GM19452 (cell line): ENCODE measurements around the gene FEV.

Source experiments
- ATAC-seq: cut with Tn5 transposase; IDR thresholded peaks from one replicate; pipeline ENCODE4 v1.9.1; 2021; ENCODE audit not compliant: unreplicated experiment

Gene FEV

DNA sequence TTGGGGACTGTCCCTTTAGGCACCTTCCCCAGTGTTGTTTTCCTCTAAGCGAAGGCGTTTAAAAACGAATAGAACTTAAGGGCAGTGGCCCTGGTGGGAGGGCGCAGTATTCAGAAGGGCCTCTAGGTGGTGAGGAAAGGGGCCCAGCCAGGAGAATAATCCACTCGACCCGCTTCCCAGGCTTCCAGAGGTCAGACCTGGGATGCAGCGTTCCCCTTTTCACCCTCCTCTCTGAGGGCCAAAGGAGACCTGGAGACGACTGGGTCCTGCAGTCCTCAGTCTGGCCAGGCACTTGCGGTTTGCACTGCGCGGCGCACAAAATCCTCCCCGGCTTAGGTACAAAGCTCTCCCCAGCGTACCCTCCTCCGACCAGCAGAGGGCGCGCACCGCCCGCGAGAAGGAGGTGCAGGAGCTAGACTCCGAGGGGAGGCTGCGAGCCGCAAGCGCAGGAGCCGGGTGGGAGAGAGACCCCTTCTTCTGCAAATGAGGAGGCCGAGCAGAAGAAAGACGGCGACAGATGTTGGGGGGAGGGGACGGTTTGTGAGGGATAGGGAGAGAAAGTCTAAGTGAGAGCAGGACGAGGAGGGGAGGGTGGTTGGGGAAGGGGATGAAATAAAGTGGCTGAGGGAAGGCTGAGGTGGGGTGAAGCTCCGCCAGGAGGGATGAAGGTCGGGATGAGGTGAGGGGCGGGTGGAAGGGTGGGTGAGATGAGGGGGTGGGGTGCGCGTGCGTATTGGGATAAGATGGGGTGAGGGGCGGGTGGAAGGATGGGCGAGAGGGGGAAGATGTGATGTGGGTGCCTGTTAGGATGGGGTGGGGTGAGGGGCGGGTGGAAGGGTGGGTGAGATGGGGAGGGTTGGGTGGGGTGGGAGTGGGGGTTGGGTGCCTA lies 4.9 kb downstream of the FEV start:
- ATAC-seq: peak; percentile 90

DNA sequence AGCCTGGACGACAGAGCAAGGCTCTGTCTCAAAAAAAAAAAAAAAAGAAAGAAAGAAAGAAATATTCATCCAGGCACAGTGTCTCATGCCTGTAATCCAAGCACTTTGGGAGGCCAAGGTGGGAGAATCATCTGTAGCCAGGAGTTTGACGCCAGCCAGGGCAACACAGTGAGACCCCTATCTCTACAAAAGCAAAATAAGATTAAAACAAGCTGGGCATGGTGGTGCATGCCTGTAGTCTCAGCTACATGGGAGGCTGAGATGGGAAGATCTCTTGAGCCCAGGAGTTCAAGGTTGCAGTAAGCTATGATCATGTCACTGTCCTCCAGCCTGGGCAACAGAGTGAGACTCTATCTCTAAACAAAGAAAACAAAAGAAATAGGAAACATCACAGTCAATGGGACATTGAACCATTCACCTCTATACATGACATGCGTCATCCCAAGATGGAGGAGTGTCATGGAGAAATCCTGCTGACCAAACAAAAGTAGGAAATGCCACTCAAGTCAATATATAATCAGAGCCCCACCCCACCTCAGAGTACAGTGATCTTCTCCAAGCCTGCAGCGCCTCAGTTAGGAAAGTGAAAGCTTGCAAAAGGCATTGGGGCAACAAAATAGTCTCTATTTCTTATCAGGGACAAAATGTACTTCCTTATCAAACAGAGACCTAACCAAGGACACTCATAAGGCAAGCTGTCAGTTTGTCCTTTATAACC lies 9.8 kb downstream of the FEV start:
- ATAC-seq: no peak

DNA sequence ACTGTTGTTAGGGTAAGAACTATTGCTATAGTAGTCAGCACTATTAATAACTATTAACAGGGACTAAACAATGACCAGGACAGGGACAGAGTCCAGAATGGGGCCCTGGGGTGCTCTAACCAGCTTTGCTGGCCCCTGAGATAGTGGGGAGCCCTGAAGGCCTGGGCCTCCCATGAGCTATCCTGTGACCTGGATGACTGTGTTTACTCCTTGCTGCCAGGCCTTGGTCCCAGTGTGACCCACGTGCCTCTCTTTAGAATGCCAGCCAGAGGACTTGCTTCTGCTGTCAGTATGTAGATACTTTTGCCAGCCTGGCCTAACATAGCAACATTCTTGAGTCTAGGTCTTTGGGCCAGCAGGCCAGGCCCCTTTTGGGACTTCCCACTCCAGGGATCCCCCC lies 14.1 kb downstream of the FEV start:
- no peak for ATAC-seq

- ATAC-seq: no peak
These were observed 20.8 kb downstream of the FEV start for GRCh38 chr2:218964041-218964771.

DNA sequence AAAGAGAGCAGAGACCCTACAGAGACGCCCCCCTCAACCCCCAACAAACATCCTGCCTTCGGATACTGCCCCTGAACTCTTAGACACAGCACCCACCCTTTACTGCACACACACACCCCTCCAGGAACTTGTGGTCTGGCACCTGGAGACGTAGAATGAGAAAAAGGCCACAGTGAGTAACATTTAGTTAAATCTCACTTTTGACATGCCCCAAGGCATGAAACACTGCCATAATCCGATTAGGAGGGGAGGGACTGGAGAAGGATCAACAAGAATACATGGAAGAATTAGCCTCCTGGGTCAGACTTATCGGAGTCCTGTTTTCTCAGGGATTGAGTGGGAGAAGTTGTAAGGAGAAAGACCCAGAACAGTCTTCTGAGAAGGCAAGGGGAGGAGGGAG lies 21.4 kb downstream of the FEV start:
- ATAC-seq: no peak

- ATAC-seq: no peak
These were observed 22.0 kb downstream of the FEV start for GRCh38 chr2:218962859-218963492.

GRCh38 chr2:218961651-218962570 lies 23.1 kb downstream of the FEV start:
- ATAC-seq: no peak

DNA sequence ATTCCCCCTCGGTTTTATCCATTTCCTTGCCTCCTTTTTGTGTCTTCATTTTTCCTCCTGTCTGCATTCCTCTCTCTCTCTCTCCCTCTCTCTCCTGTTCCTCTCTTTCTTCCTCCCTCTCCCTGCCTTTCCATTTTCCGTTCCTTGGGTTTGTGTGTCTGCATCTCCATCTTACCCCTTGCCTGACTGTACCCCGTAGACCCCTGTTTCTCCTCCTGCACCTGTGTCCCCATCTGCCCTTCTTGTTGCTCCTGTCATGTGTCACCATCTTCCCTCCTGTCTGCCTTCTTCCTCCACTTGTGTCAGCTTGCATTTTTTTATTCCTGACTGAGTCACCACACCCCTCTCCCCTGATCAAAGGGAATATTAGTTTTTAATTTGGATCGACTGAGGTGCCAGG lies 23.8 kb downstream of the FEV start:
- no peak for ATAC-seq

GRCh38 chr2:218960309-218961165 lies 24.4 kb downstream of the FEV start:
- ATAC-seq: no peak

DNA sequence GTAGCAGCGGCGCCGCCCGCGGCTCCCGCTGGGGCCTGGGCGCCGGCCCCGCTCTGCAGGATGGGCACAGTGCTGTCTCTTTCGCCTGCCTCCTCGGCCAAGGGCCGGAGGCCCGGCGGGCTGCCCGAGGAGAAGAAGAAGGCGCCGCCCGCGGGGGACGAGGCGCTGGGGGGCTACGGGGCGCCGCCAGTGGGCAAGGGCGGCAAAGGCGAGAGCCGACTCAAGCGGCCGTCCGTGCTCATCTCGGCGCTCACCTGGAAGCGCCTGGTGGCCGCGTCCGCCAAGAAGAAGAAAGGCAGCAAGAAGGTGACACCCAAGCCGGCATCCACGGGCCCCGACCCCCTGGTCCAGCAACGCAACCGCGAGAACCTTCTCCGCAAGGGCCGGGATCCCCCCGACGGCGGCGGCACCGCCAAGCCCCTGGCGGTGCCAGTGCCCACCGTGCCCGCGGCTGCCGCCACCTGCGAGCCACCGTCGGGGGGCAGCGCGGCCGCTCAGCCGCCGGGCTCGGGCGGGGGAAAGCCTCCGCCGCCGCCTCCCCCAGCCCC lies 25.1 kb downstream of the FEV start:
- no peak for ATAC-seq

- ATAC-seq: peak; percentile 93
These were observed 25.7 kb downstream of the FEV start, which contains the start of gene CDK5R2 for GRCh38 chr2:218959141-218959731. CDK5R2 (plus strand) TSS chr2:218959666; CDS start chr2:218959821, 155 bp downstream.

GRCh38 chr2:218958276-218958675 lies 26.7 kb downstream of the FEV start:
- no peak for ATAC-seq

DNA sequence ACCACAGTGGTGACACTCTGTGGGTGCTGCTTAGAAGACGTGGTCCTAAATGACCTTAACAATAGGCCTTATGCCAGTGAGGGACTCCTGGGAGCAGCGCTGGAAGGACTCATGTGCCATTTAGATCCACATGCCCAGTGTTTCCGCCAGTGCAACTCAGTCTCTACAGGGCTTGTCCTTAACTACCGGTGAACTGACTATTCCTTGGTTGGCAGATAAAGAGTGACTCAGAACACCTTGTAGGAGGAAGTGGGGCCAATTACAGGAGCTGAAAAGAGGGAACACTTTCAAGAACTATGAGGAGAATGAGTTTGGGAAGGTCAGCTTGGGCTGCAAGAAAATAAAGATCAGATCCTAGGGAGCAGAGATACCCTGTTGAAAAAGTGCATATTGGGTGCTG lies 27.3 kb downstream of the FEV start:
- ATAC-seq: no peak

GRCh38 chr2:218956039-218956438 lies 28.9 kb downstream of the FEV start:
- no peak for ATAC-seq

DNA sequence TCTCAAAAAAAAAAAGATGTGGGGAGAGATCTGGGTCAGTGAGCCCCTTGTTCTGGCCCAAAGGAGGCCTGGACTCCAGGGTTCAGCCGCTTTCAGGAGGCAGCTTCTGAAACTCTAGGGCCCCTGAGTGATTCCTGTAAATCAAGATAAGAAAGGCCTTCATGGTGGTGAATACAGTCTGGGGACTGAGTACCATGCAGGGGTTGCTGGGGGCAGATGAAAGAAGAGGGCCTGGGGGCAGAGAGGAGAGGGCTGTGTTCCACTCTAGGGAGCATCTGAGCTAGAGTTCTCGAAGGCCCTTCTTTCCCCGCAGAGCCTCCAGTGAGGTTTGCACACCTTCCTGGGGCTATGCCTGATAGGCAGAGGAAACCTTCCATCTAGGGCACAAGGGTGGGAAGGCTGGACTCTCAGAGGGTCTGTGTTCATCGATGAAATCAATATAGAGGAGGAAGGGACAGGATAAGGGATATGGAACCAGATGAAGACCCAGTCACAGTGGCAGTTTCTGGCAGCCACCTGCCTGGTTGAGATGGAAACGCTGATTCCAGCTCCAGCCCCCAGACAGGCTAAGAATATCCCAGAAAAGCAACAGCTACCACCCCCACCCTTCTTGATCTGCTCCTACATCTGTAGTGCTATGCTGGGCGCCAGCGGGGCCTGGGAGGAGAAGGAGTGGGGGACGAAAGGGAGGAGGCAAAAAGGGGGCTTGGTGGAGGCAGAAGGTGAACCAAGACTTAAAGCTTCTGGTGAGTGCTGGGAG lies 30.3 kb downstream of the FEV start:
- ATAC-seq: no peak

DNA sequence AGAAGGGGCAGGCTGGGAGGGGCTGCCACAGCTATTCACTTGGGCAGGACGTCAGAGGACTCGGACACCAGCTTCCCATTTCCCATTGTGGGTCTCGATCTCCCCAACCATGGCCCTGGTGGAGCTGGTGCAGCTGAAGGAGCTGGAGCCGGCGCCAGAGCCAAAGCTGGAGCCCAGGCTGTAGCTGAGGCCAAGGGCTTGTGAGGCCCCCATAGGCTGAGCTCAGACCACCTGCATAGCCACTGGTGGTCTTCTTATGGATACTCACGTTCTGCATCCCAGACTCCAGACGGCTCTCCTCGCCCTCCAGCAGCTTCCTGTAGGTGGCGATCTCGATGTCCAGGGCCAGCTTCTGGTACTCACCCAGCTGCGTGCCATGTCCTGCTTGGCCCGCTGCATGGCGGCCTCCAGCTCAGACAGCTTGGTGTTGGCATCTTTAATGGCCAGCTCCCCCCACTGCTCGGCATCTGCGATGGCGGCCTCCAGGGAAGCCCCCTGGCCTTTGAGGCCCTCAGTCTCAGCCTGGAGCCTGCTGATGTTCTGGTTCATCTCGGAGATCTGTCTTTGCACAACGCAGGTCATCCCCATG lies 31.5 kb downstream of the FEV start:
- no peak for ATAC-seq

GRCh38 chr2:218952160-218952559 lies 32.8 kb downstream of the FEV start:
- no peak for ATAC-seq
